IMR-90 (cell line): ENCODE data around the gene MAP2K2. TPM values are rescaled to one million over a fixed set of nuclear protein-coding genes. Genes with fewer than 3 reads are reported as not detected.

Source experiments
- ATAC-seq: fragments of 200-7000 bp; cut with Tn5 transposase; 2 replicates; pipeline ENCODE4 v1.9.1; 2020; ENCODE audit warnings: low read depth, mild to moderate bottlenecking, moderate library complexity
- BruUV-seq: library from RNA; stranded (reverse); fragments of 400-500 nt; replicated peaks from 2 replicates; lab custom pipeline; 2021; lab: Mats Ljungman, UMichigan
- CTCF ChIA-PET: fragments of 300-600 bp; formaldehyde crosslinking; extraction: SDS; loops from one replicate; lab custom pipeline; 2021; ENCODE audit warnings: antibody characterized with exemption; lab: Yijun Ruan, JAX
- POLR2A ChIA-PET: fragments of 300-600 bp; sonication (Branson Sonifier 250); formaldehyde crosslinking; loops from one replicate; lab custom pipeline; 2022; ENCODE audit warnings: antibody characterized with exemption; ENCODE audit not compliant: unreplicated experiment; lab: Charles Lee
- DNase-seq: peaks from one replicate; pipeline ENCODE4 v3.0.0; 2013
- H2AFZ ChIP-seq: replicated peaks from 2 replicates; pipeline ENCODE3; 2013; ENCODE audit warnings: low read length, mild to moderate bottlenecking; ENCODE audit not compliant: poor library complexity
- H2AK5ac ChIP-seq: 2 replicates; pipeline ENCODE4 v1.6.1; 2013; ENCODE audit warnings: low read depth, low read length, inconsistent platforms
- H2AK9ac ChIP-seq: replicated peaks from 2 replicates; pipeline ENCODE3; 2013; ENCODE audit warnings: mild to moderate bottlenecking, low read depth, low read length, moderate library complexity; ENCODE audit not compliant: poor library complexity
- H2BK120ac ChIP-seq: 2 replicates; pipeline ENCODE4 v1.6.1; 2013; ENCODE audit warnings: low read depth, low read length, inconsistent platforms
- H2BK15ac ChIP-seq: 3 replicates; pipeline ENCODE4 v1.6.1; 2013; ENCODE audit warnings: low read depth, low read length, inconsistent platforms
- H2BK20ac ChIP-seq: 2 replicates; pipeline ENCODE4 v1.6.1; 2013; ENCODE audit warnings: low read depth, mild to moderate bottlenecking, inconsistent platforms, low read length, moderate library complexity
- H2BK5ac ChIP-seq: 2 replicates; pipeline ENCODE4 v1.6.1; 2013; ENCODE audit warnings: mild to moderate bottlenecking, low read depth, low read length, inconsistent platforms; ENCODE audit not compliant: poor library complexity, severe bottlenecking
- H3K14ac ChIP-seq: replicated peaks from 2 replicates; pipeline ENCODE4 v1.6.1; 2013; ENCODE audit warnings: low read depth, low read length, inconsistent platforms
- H3K18ac ChIP-seq: 2 replicates; pipeline ENCODE4 v1.6.1; 2013; ENCODE audit warnings: low read depth, low read length, control low read depth
- H3K23ac ChIP-seq: 2 replicates; pipeline ENCODE4 v1.6.1; 2013; ENCODE audit warnings: low read depth, low read length, inconsistent platforms
- H3K27ac ChIP-seq: 2 replicates; pipeline ENCODE4 v1.5.1; 2013; ENCODE audit warnings: mild to moderate bottlenecking, control low read depth, low read length; ENCODE audit not compliant: insufficient read depth
- H3K27me3 ChIP-seq: 2 replicates; pipeline ENCODE4 v1.6.1; 2013; ENCODE audit warnings: low read length; ENCODE audit not compliant: control insufficient read depth, insufficient read depth
- H3K36me3 ChIP-seq: 2 replicates; pipeline ENCODE4 v1.6.1; 2013; ENCODE audit warnings: low read length, mixed read lengths; ENCODE audit not compliant: control insufficient read depth, insufficient read depth
- H3K4ac ChIP-seq: 2 replicates; pipeline ENCODE4 v1.6.1; 2013; ENCODE audit warnings: low read depth, low read length, inconsistent platforms
- H3K4me1 ChIP-seq: 2 replicates; pipeline ENCODE4 v1.6.1; 2013; ENCODE audit warnings: low read length, mixed read lengths; ENCODE audit not compliant: control insufficient read depth, insufficient read depth
- H3K4me2 ChIP-seq: 2 replicates; pipeline ENCODE4 v1.6.1; 2013; ENCODE audit warnings: low read depth, mild to moderate bottlenecking, control low read depth, low read length, moderate library complexity
- H3K4me3 ChIP-seq: 2 replicates; pipeline ENCODE4 v1.5.1; 2013; ENCODE audit warnings: low read depth, mild to moderate bottlenecking, control low read depth, low read length, moderate library complexity; ENCODE audit not compliant: insufficient read depth
- H3K56ac ChIP-seq: 2 replicates; pipeline ENCODE4 v1.6.1; 2013; ENCODE audit warnings: low read length, inconsistent platforms; ENCODE audit not compliant: insufficient read depth; ENCODE audit errors: extremely low read depth
- H3K79me1 ChIP-seq, 2 experiments: 2 replicates each; pipeline ENCODE4 v1.6.1; 2013; ENCODE audit warnings: low read length in 2 of 2, inconsistent platforms in 1 of 2, low read depth in 1 of 2
- H3K9ac ChIP-seq: 2 replicates; pipeline ENCODE4 v1.6.1; 2013; ENCODE audit warnings: low read depth, low read length, control low read depth
- H3K9me1 ChIP-seq: 2 replicates; pipeline ENCODE4 v1.6.1; 2013; ENCODE audit warnings: low read length, inconsistent platforms; ENCODE audit not compliant: insufficient read depth
- H3K9me3 ChIP-seq: 2 replicates; pipeline ENCODE4 v1.6.1; 2013; ENCODE audit warnings: low read length; ENCODE audit not compliant: control insufficient read depth, insufficient read depth
- H4K20me1 ChIP-seq: 2 replicates; pipeline ENCODE4 v1.6.1; 2013; ENCODE audit warnings: low read length, inconsistent platforms; ENCODE audit not compliant: insufficient read depth
- H4K5ac ChIP-seq: 2 replicates; pipeline ENCODE4 v1.6.1; 2013; ENCODE audit warnings: mild to moderate bottlenecking, low read depth, low read length, control low read depth
- H4K8ac ChIP-seq, 2 experiments: 2 replicates each; pipeline ENCODE4 v1.6.1; 2013; ENCODE audit warnings: low read depth in 2 of 2, low read length in 2 of 2, control low read depth in 1 of 2, inconsistent platforms in 1 of 2
- H4K91ac ChIP-seq: 2 replicates; pipeline ENCODE4 v1.6.1; 2013; ENCODE audit warnings: low read depth, low read length, inconsistent platforms; ENCODE audit not compliant: insufficient read depth
- BHLHE40 ChIP-seq: fragments of 150-350 bp; IDR thresholded peaks from 2 replicates; pipeline ENCODE4 v1.6.1; 2016; ENCODE audit warnings: mild to moderate bottlenecking, low read depth, low read length
- MAZ ChIP-seq: IDR thresholded peaks from 2 replicates; pipeline ENCODE4 v1.6.1; 2012; ENCODE audit warnings: low read depth, mild to moderate bottlenecking, low read length, improper control_type of control experiment, moderate library complexity, borderline replicate concordance
- POLR2A ChIP-seq: IDR thresholded peaks from 2 replicates; pipeline ENCODE4 v1.6.1; 2012; ENCODE audit warnings: mild to moderate bottlenecking, low read depth, low read length
- RCOR1 ChIP-seq: IDR thresholded peaks from 2 replicates; pipeline ENCODE4 v1.6.1; 2012; ENCODE audit warnings: mild to moderate bottlenecking, low read length, improper control_type of control experiment; ENCODE audit not compliant: insufficient replicate concordance
- WGBS, 2 experiments: methylation state at CpG; one replicate each; pipeline versions ENCODE4 v1.1.5 to v1.1.7; 2013; ENCODE audit warnings: missing lambda C conversion rate in 2 of 2; ENCODE audit not compliant: insufficient read length in 1 of 2; ENCODE audit errors: extremely low coverage in 2 of 2; 5-methylcytosine and 5-hydroxymethylcytosine counted together
- dilution Hi-C: fragments of 300-500 bp; cut with HindIII; formaldehyde crosslinking; loops from one replicate; pipeline ENCODE4 v1.14.3; 2018; ENCODE audit warnings: low sequenced_read_pairs; ENCODE audit not compliant: unreplicated experiment
- in situ Hi-C: fragments of 300-500 bp; cut with MboI; formaldehyde crosslinking; loops from 3 replicates; pipeline ENCODE4 v1.14.3; 2019; ENCODE audit warnings: low sequenced_read_pairs, inconsistent platforms, mixed read lengths
- intact Hi-C: fragments of 100-400 bp; cut with micrococcal nuclease; formaldehyde crosslinking; loops from 2 replicates; pipeline ENCODE4 v1.10.0; 2022
- polyA plus RNA-seq, 3 experiments: library from polyadenylated mRNA; depleted of rRNA; stranded (reverse); fragments of >200 nt; gene quantifications; 2 replicates each; pipeline ENCODE4 v1.2.3, GENCODE V29; 2012; ENCODE audit warnings: low replicate concordance in 1 of 3
- total RNA-seq: library from RNA; depleted of rRNA; stranded (reverse); fragments of >200 nt; gene quantifications from 2 replicates; pipeline ENCODE4 v1.2.3, GENCODE V29; 2012

Gene MAP2K2
- total and polyA plus RNA-seq, 2 of the 4 experiments (the other 2 are of a cell fraction), result 115 to 151 TPM

DNA sequence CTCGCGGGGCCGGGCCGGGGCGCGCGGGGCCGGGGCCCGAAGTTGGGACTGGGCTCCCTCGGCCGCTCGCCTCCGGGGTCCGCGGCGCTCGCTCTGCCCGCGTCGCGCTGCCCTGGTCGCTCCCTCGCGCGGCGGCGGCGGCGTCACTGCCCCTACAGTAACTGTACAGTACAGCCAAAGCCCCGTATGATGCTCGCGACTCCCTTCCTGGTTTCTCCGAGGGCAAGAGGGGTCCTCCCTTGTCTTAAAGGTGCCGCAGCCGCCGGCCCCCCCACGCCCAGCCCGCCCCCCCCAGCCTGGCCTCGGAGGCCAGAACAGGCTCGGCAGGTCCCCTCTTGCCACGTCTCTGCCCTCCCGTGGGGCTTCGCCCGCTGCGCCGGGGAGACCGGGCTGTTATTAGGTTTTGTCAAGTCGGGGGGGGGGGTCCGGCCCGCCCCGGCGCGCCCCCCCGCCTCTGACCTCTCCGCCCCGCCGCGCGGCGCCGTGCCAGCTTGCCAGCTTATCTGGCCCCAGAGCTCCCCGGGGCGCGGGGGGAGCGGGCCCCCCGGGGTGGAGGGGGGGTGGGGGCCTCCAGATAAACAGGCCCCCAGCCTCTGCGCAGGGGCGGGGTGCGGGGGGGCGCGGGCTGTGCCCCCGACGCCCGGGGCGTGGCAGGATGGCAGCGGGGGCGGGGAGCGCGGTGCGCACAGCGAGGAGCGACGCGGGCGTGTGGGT is 57.1 kb downstream of the MAP2K2 start, which contains the start of gene ZBTB7A:
TSS of gene ZBTB7A (minus strand) at position 218 of the 714 bp plus-strand sequence. CDS start 11,667 bp downstream, outside the sequence.
- Histone ChIP-seq H3K4me3 (peak within 1 kb of the TSS; percentile 56), H3K79me1 (peaks cover 3 to 12% of the 10 kb centered on the region in 2 experiments; a peak in 2 of 4 replicates), H3K4me2 (peak within 1 kb of the TSS; percentile 74), H3K9ac (peak within 1 kb of the TSS; percentile 55), H2AFZ (peak within 1 kb of the TSS; percentile 90), H3K56ac (peak within 1 kb of the TSS; percentile 6; the same call in 1 of the 2 replicates), H3K14ac (peak within 1 kb of the TSS; percentile 80), H2BK5ac (peak within 1 kb of the TSS; percentile 66), H3K9me3 (no peaks in the 10 kb centered on the region), H2AK9ac (peak within 1 kb of the TSS; percentile 99), H3K27ac (peak within 1 kb of the TSS; percentile 92), H4K20me1 (peaks cover 31% of the 10 kb centered on the region), H2BK15ac (no peak within 1 kb of the TSS), H3K36me3 (peaks cover 19% of the 10 kb centered on the region), H4K91ac (peak within 1 kb of the TSS; percentile 32; the same call in 1 of the 2 replicates), H4K5ac (peak within 1 kb of the TSS; percentile 8; the same call in 1 of the 2 replicates), H2BK120ac (no peak within 1 kb of the TSS), H2BK20ac (no peak within 1 kb of the TSS), H2AK5ac (peak within 1 kb of the TSS; percentile 84; the same call in 1 of the 2 replicates), H3K18ac (peak within 1 kb of the TSS; percentile 38; the same call in 1 of the 2 replicates), H3K9me1 (no peaks in the 10 kb centered on the region), H3K4me1 (peaks cover 12% of the 10 kb centered on the region), H3K23ac (no peak within 1 kb of the TSS), H3K27me3 (no peaks in the 10 kb centered on the region), H3K4ac (peak within 1 kb of the TSS; percentile 80), H4K8ac (peak within 1 kb of the TSS; percentile 79 to 85; a peak in 3 of 4 replicates)
- in situ Hi-C loops, result no loop called here
- POLR2A ChIA-PET, result interaction anchor here (0.5 to 0.6 kb wide), 3 partner anchors 12 to 349 kb away, joined by 4 to 5 read pairs (median 4); no protein-coding TSS in a partner anchor
- intact Hi-C loops, result loop anchor here (5.0 kb wide), 1 partner anchor 120 kb away; no protein-coding TSS in a partner anchor
- no CpG with 5 or more reads among the region's 85 CpGs for WGBS, 2 experiments
- dilution Hi-C loops, result no loop called here
- CTCF ChIA-PET, result no interaction called here
- peak; percentile 61 for DNase-seq
- ATAC-seq, result peak; percentile 24
- TF ChIP-seq MAZ (peak; percentile 24; the same call in 1 of the 2 replicates), BHLHE40 (no peak), RCOR1 (no peak), POLR2A (no peak)
- no TSS peak for BruUV-seq
